Measurements from ENCODE around the gene RPL10.

RPL10 gene

DNA sequence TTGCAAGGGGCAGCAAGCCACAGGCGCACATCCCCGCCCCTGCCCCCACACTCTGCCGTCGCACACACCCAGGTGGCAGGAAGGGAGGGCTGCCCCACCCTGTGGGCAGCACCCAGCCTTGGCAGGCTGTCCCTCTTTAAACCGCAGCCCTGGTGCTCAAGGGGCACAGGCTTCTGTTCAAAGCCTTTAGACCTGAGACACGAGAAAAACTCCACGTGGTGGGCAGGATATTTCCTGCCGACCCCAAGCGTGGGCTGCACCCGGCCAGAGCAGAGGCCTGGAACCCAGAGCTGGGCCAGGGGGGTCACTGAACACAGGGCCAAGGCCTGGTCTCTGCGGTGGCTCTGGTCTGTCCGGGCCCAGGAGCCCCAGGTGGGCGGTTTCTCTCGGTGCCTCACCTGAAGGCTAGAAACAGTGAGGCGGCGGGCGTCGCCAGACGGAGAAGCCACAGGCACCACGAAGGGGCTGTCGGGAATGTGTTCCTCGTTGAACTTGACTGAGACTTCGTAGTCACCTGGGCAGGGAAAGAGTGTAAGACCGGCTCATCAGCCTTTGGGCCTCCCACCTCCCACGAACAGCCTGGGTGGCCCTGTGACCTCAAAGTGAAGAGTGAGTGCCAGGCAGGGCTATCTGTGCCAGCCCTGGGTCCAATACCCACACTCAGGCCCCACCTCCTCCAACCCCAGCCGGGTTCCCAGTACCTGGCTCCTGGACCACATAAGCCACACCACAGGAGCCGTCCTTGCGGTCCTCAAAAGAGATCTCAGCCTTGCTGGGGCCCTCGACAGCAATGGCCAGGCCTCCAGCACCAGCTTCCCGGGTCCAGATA is 46.8 kb upstream of the RPL10 start:
- peaks cover 4 to 82% (median 45%) of the 10 kb centered on the region in 4 experiments for H3K36me3 ChIP-seq (ENCODE audit: control insufficient read depth in 4 of 4, insufficient read depth in 4 of 4, low read length in 3 of 4)
- H3K9me3 ChIP-seq (ENCODE audit: control extremely low read depth in 1 of 5, control insufficient read depth in 4 of 5, insufficient read depth in 2 of 5, low read depth in 1 of 5, low read length in 4 of 5) = no peaks in the 10 kb centered on the region
- ChIA-PET POLR2A (no interaction called here), CTCF (no interaction called here)
- DNase-seq = no peak
- WGBS (ENCODE audit: insufficient coverage) = 87% methylated on average over 27 of the region's 30 CpGs
- no peak overlapping the region for H3K4me3 ChIP-seq (ENCODE audit: control insufficient read depth in 1 of 7, extremely low read depth in 1 of 7, insufficient read depth in 4 of 7, low read depth in 2 of 7, low read length in 6 of 7)
- H3K4me1 ChIP-seq (ENCODE audit: control extremely low read depth in 1 of 4, control insufficient read depth in 4 of 4, insufficient read depth in 4 of 4, low read length in 3 of 4) = peaks cover 0 to 13% (median 11%) of the 10 kb centered on the region in 4 experiments
- peaks cover 0 to 7% (median 0%) of the 10 kb centered on the region in 5 experiments for H3K27me3 ChIP-seq (replicated peaks in 2 of 5; ENCODE audit: control insufficient read depth in 4 of 5, insufficient read depth in 5 of 5, low read length in 4 of 5)
- H3K27ac ChIP-seq (ENCODE audit: insufficient read depth in 1 of 2, low read depth in 1 of 2, low read length in 2 of 2, poor library complexity in 1 of 2, severe bottlenecking in 2 of 2) = no peak overlapping the region

DNA sequence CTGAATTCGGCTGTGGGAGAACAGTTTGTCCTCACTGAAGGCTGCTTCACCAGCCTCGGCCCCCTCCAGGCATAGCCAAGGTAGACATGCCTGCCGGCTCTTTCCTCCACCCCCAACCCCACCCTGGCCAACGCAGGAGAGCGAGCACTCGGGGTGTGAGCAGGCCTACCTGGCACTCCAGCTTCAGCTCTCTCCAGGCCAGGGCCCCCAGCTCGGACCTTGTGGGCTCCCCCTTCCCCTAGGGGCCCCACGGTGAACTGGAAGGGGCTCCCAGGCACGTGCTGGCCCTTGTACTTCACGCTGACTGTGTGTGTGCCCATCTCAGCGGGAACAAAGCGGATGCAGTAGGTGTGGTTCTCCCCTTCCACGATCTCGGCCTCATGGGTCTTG is 46.2 kb upstream of the RPL10 start:
- POLR2A ChIA-PET = interaction anchor here (0.6 kb wide), 1 partner anchor 10 kb away, joined by 3 read pairs; no protein-coding TSS in a partner anchor
- H3K9me3 ChIP-seq (ENCODE audit: control extremely low read depth in 1 of 5, control insufficient read depth in 4 of 5, insufficient read depth in 2 of 5, low read depth in 1 of 5, low read length in 4 of 5) = no peaks in the 10 kb centered on the region
- H3K36me3 ChIP-seq (ENCODE audit: control insufficient read depth in 4 of 4, insufficient read depth in 4 of 4, low read length in 3 of 4) = peaks cover 4 to 87% (median 48%) of the 10 kb centered on the region in 4 experiments
- H3K27me3 ChIP-seq (replicated peaks in 2 of 5; ENCODE audit: control insufficient read depth in 4 of 5, insufficient read depth in 5 of 5, low read length in 4 of 5) = peaks cover 0 to 7% (median 0%) of the 10 kb centered on the region in 5 experiments
- CTCF ChIA-PET = no interaction called here
- DNase-seq = no peak
- H3K4me3 ChIP-seq (ENCODE audit: control insufficient read depth in 1 of 7, extremely low read depth in 1 of 7, insufficient read depth in 4 of 7, low read depth in 2 of 7, low read length in 6 of 7) = no peak overlapping the region
- WGBS (ENCODE audit: insufficient coverage) = 92% methylated on average over 14 of the region's 14 CpGs
- H3K4me1 ChIP-seq (ENCODE audit: control extremely low read depth in 1 of 4, control insufficient read depth in 4 of 4, insufficient read depth in 4 of 4, low read length in 3 of 4) = peaks cover 0 to 13% (median 11%) of the 10 kb centered on the region in 4 experiments
- H3K27ac ChIP-seq (ENCODE audit: insufficient read depth in 1 of 2, low read depth in 1 of 2, low read length in 2 of 2, poor library complexity in 1 of 2, severe bottlenecking in 2 of 2) = no peak overlapping the region

DNA sequence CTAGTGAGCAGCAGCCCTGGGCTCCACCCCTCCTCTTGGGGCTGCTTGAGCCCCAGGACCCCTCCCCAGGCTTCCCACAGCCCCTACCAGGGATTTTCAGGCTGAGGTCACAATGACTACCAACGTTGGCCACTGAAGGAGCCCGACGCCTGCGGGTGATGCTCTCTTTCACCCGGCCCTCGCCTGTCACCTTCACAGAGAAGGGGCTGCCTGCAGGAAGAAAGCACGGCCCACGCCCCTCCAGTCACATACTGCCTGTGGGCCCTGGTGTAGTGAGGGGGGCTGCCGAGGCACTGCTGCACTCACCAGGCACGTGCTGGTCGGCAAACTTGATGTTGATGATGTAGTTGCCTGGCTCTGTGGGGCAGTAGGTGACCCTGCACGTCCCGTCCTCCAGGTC is 45.7 kb upstream of the RPL10 start:
- H3K27ac ChIP-seq (ENCODE audit: insufficient read depth in 1 of 2, low read depth in 1 of 2, low read length in 2 of 2, poor library complexity in 1 of 2, severe bottlenecking in 2 of 2) = no peak overlapping the region
- H3K36me3 ChIP-seq (ENCODE audit: control insufficient read depth in 4 of 4, insufficient read depth in 4 of 4, low read length in 3 of 4) = peaks cover 4 to 92% (median 50%) of the 10 kb centered on the region in 4 experiments
- no peaks in the 10 kb centered on the region for H3K9me3 ChIP-seq (ENCODE audit: control extremely low read depth in 1 of 5, control insufficient read depth in 4 of 5, insufficient read depth in 2 of 5, low read depth in 1 of 5, low read length in 4 of 5)
- POLR2A ChIA-PET = interaction anchor here (0.6 kb wide), 1 partner anchor 9 kb away, joined by 3 read pairs; no protein-coding TSS in a partner anchor
- 98% methylated on average over 6 of the region's 13 CpGs for WGBS (ENCODE audit: insufficient coverage)
- no peak overlapping the region for H3K4me3 ChIP-seq (ENCODE audit: control insufficient read depth in 1 of 7, extremely low read depth in 1 of 7, insufficient read depth in 4 of 7, low read depth in 2 of 7, low read length in 6 of 7)
- H3K4me1 ChIP-seq (ENCODE audit: control extremely low read depth in 1 of 4, control insufficient read depth in 4 of 4, insufficient read depth in 4 of 4, low read length in 3 of 4) = peaks cover 0 to 9% (median 6%) of the 10 kb centered on the region in 4 experiments
- peaks cover 0 to 7% (median 0%) of the 10 kb centered on the region in 5 experiments for H3K27me3 ChIP-seq (replicated peaks in 2 of 5; ENCODE audit: control insufficient read depth in 4 of 5, insufficient read depth in 5 of 5, low read length in 4 of 5)
- CTCF ChIA-PET = no interaction called here
- no peak for DNase-seq

DNA sequence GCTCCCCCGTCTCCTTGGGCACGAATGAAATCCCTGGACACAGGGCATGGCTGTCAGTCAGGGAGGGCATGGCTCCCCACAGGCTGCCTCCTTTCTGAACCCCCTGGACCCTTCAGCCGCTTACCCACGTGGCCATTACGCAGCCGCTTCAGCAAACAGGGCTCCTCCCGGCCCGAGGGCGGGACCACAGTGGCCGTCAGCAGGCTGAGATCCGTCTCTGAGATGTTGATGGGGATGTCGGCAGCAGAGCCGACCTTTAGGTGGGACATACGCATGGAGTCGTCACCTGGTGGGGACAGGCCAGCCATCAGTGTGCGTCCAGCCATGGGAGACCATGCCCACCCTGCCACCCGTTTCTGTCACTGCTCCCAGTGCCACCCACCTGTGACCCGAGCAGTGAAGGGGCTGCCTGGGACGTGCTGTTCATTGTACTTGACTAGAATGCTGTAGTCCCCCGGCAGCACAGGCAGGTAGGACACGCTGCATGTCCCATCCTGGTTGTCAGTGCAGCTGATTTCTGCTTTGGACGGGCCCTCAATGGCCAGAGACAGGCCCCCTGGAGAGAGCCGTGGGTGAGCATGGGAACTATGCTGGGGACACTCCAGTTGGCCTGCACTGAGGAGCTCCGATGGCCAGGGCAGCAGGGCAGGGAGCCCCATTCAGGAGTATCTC is 44.9 kb upstream of the RPL10 start:
- Histone ChIP-seq H3K4me1 (ENCODE audit: control extremely low read depth in 1 of 4, control insufficient read depth in 4 of 4, insufficient read depth in 4 of 4, low read length in 3 of 4) (peaks cover 0 to 4% (median 2%) of the 10 kb centered on the region in 4 experiments), H3K27ac (ENCODE audit: insufficient read depth in 1 of 2, low read depth in 1 of 2, low read length in 2 of 2, poor library complexity in 1 of 2, severe bottlenecking in 2 of 2) (no peak overlapping the region), H3K27me3 (replicated peaks in 2 of 5; ENCODE audit: control insufficient read depth in 4 of 5, insufficient read depth in 5 of 5, low read length in 4 of 5) (peaks cover 0 to 7% (median 0%) of the 10 kb centered on the region in 5 experiments), H3K36me3 (ENCODE audit: control insufficient read depth in 4 of 4, insufficient read depth in 4 of 4, low read length in 3 of 4) (peaks cover 4 to 96% (median 55%) of the 10 kb centered on the region in 4 experiments), H3K9me3 (ENCODE audit: control extremely low read depth in 1 of 5, control insufficient read depth in 4 of 5, insufficient read depth in 2 of 5, low read depth in 1 of 5, low read length in 4 of 5) (no peaks in the 10 kb centered on the region), H3K4me3 (ENCODE audit: control insufficient read depth in 1 of 7, extremely low read depth in 1 of 7, insufficient read depth in 4 of 7, low read depth in 2 of 7, low read length in 6 of 7) (no peak overlapping the region)
- POLR2A ChIA-PET = no interaction called here
- no peak for DNase-seq
- 96% methylated on average over 23 of the region's 24 CpGs for WGBS (ENCODE audit: insufficient coverage)
- CTCF ChIA-PET = interaction anchor here (1.5 kb wide), 1 partner anchor 9 kb away, joined by 4 read pairs; no protein-coding TSS in a partner anchor

DNA sequence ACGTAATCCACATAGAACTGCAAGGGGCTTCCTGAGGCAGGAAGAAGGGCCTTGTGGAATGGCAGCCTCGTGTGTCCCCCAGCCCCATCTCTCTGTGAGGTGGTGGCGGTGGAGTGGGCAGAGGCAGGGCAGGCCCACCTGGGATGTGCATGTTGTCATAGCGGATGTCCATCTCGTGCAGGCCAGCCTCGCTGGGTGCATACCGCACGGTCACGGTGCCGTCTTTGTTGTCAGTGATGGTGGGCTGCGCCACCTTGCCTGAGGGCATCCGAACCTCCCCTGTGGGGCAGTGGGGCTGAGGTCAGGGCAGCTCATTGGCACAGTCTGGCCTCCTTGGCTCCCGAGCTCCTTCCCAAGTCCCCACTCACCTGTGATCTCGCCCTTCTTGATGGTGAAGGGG is 44.2 kb upstream of the RPL10 start:
- peaks cover 4 to 96% (median 59%) of the 10 kb centered on the region in 4 experiments for H3K36me3 ChIP-seq (ENCODE audit: control insufficient read depth in 4 of 4, insufficient read depth in 4 of 4, low read length in 3 of 4)
- ChIA-PET POLR2A (no interaction called here), CTCF (interaction anchor here (1.5 kb wide), 1 partner anchor 9 kb away, joined by 4 read pairs; no protein-coding TSS in a partner anchor)
- H3K27me3 ChIP-seq (replicated peaks in 2 of 5; ENCODE audit: control insufficient read depth in 4 of 5, insufficient read depth in 5 of 5, low read length in 4 of 5) = peaks cover 0 to 7% (median 0%) of the 10 kb centered on the region in 5 experiments
- H3K9me3 ChIP-seq (ENCODE audit: control extremely low read depth in 1 of 5, control insufficient read depth in 4 of 5, insufficient read depth in 2 of 5, low read depth in 1 of 5, low read length in 4 of 5) = no peaks in the 10 kb centered on the region
- H3K27ac ChIP-seq (ENCODE audit: insufficient read depth in 1 of 2, low read depth in 1 of 2, low read length in 2 of 2, poor library complexity in 1 of 2, severe bottlenecking in 2 of 2) = no peak overlapping the region
- H3K4me3 ChIP-seq (ENCODE audit: control insufficient read depth in 1 of 7, extremely low read depth in 1 of 7, insufficient read depth in 4 of 7, low read depth in 2 of 7, low read length in 6 of 7) = no peak overlapping the region
- WGBS (ENCODE audit: insufficient coverage) = 95% methylated on average over 12 of the region's 14 CpGs
- peaks cover 0 to 1% (median 0%) of the 10 kb centered on the region in 4 experiments for H3K4me1 ChIP-seq (ENCODE audit: control extremely low read depth in 1 of 4, control insufficient read depth in 4 of 4, insufficient read depth in 4 of 4, low read length in 3 of 4)
- no peak for DNase-seq

DNA sequence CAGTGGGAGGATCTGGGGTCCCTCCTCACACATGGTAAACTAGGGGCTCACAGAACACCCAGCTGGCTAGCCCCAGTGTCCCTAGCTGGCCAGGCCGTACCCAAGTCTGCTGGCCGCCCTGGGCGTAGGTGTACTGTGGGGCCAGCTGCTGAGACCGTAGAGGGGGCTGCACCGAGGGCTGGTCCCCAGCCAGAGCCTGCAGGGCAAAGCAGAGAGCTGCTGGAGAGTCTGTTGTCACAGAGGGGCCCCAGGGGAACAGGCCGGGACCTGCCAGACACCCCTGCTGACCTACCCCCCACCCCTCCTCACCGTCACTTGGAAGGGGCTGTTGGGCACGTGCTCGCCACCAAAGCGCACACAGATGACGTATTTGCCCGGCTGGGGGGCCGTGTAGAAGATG is 43.7 kb upstream of the RPL10 start:
- POLR2A ChIA-PET = no interaction called here
- no peak overlapping the region for H3K4me3 ChIP-seq (ENCODE audit: control insufficient read depth in 1 of 7, extremely low read depth in 1 of 7, insufficient read depth in 4 of 7, low read depth in 2 of 7, low read length in 6 of 7)
- no peak for DNase-seq
- peaks cover 0 to 1% (median 0%) of the 10 kb centered on the region in 4 experiments for H3K4me1 ChIP-seq (ENCODE audit: control extremely low read depth in 1 of 4, control insufficient read depth in 4 of 4, insufficient read depth in 4 of 4, low read length in 3 of 4)
- H3K36me3 ChIP-seq (ENCODE audit: control insufficient read depth in 4 of 4, insufficient read depth in 4 of 4, low read length in 3 of 4) = peaks cover 5 to 97% (median 59%) of the 10 kb centered on the region in 4 experiments
- WGBS (ENCODE audit: insufficient coverage) = 96% methylated on average over 13 of the region's 13 CpGs
- H3K9me3 ChIP-seq (ENCODE audit: control extremely low read depth in 1 of 5, control insufficient read depth in 4 of 5, insufficient read depth in 2 of 5, low read depth in 1 of 5, low read length in 4 of 5) = no peaks in the 10 kb centered on the region
- CTCF ChIA-PET = interaction anchor here (1.8 kb wide), 1 partner anchor 19 kb away, joined by 4 read pairs; no protein-coding TSS in a partner anchor
- H3K27me3 ChIP-seq (replicated peaks in 2 of 5; ENCODE audit: control insufficient read depth in 4 of 5, insufficient read depth in 5 of 5, low read length in 4 of 5) = peaks cover 0 to 7% (median 0%) of the 10 kb centered on the region in 5 experiments
- no peak overlapping the region for H3K27ac ChIP-seq (ENCODE audit: insufficient read depth in 1 of 2, low read depth in 1 of 2, low read length in 2 of 2, poor library complexity in 1 of 2, severe bottlenecking in 2 of 2)
